OCI-LY7 (cell line): Measurements from ENCODE around the gene PCDHA10. TPM values are rescaled to one million over a fixed set of nuclear protein-coding genes. Genes with fewer than 3 reads are reported as not detected.

Experiments
- BruUV-seq: library from RNA; stranded (reverse); fragments of 400-500 nt; replicated peaks from 2 replicates; lab custom pipeline; 2021; lab: Mats Ljungman, UMichigan
- CTCF ChIA-PET: fragments of 300-600 bp; sonication (Branson Sonifier 250); formaldehyde crosslinking; loops from one replicate; lab custom pipeline; 2022; ENCODE audit warnings: antibody characterized with exemption; ENCODE audit not compliant: unreplicated experiment; lab: Charles Lee
- POLR2A ChIA-PET: fragments of 300-600 bp; sonication (Branson Sonifier 250); formaldehyde crosslinking; loops from one replicate; lab custom pipeline; 2022; ENCODE audit warnings: antibody characterized with exemption; lab: Charles Lee
- DNase-seq: peaks from one replicate; pipeline ENCODE4 v3.0.0-alpha.2; 2015; ENCODE audit warnings: low spot score
- H2AFZ ChIP-seq: fragments of 200-600 bp; sonication (generic), shearing (Covaris generic); 2 replicates; pipeline ENCODE4 v1.6.1; 2014; ENCODE audit warnings: mild to moderate bottlenecking, antibody characterized with exemption, low read length, moderate library complexity
- H3K27ac ChIP-seq: fragments of 200-600 bp; sonication (generic); 2 replicates; pipeline ENCODE4 v1.5.1; 2014; ENCODE audit warnings: mixed run types, low read depth, mild to moderate bottlenecking, moderate library complexity, low read length, inconsistent platforms; ENCODE audit not compliant: poor library complexity, severe bottlenecking
- H3K36me3 ChIP-seq: fragments of 200-600 bp; sonication (generic); 2 replicates; pipeline ENCODE4 v1.6.1; 2014; ENCODE audit warnings: mild to moderate bottlenecking, antibody characterized with exemption, low read length, moderate library complexity, mixed read lengths; ENCODE audit not compliant: insufficient read depth
- H3K4me1 ChIP-seq: fragments of 200-600 bp; sonication (generic); 2 replicates; pipeline ENCODE4 v1.5.1; 2014; ENCODE audit warnings: mild to moderate bottlenecking, low read length; ENCODE audit not compliant: insufficient read depth, poor library complexity, severe bottlenecking
- H3K4me2 ChIP-seq: fragments of 200-600 bp; sonication (generic); 2 replicates; pipeline ENCODE4 v1.6.1; 2014; ENCODE audit warnings: mild to moderate bottlenecking, low read length
- H3K4me3 ChIP-seq: fragments of 200-600 bp; sonication (generic); 2 replicates; pipeline ENCODE4 v1.5.1; 2014; ENCODE audit warnings: mild to moderate bottlenecking, low read depth, low read length; ENCODE audit not compliant: poor library complexity, severe bottlenecking
- H3K79me2 ChIP-seq: fragments of 200-600 bp; sonication (generic); 2 replicates; pipeline ENCODE4 v1.6.1; 2016; ENCODE audit warnings: low read depth, mild to moderate bottlenecking, low read length, moderate library complexity, mixed read lengths; ENCODE audit not compliant: insufficient read depth
- H3K9me2 ChIP-seq: fragments of 200-600 bp; sonication (generic); 2 replicates; pipeline ENCODE4 v1.6.1; 2016; ENCODE audit warnings: mild to moderate bottlenecking, low read length, mixed read lengths; ENCODE audit not compliant: insufficient read depth
- H3K9me3 ChIP-seq: fragments of 200-600 bp; sonication (generic); 2 replicates; pipeline ENCODE4 v1.6.1; 2014; ENCODE audit warnings: mild to moderate bottlenecking, mixed run types, low read length, mixed read lengths
- H4K20me1 ChIP-seq: fragments of 200-600 bp; sonication (generic); 2 replicates; pipeline ENCODE4 v1.6.1; 2014; ENCODE audit warnings: mild to moderate bottlenecking, antibody characterized with exemption, low read length, moderate library complexity, mixed read lengths; ENCODE audit not compliant: insufficient read depth
- CTCF ChIP-seq: fragments of 200-600 bp; sonication (generic); conservative IDR thresholded peaks from 2 replicates; pipeline ENCODE4 v1.5.1; 2014; ENCODE audit warnings: mild to moderate bottlenecking, antibody characterized with exemption, low read length, moderate library complexity, mixed read lengths
- EZH2phosphoT487 ChIP-seq: fragments of 200-600 bp; sonication (generic); IDR thresholded peaks from 2 replicates; pipeline ENCODE4 v1.6.1; 2018; ENCODE audit warnings: low read depth, borderline replicate concordance, mild to moderate bottlenecking, mixed run types, antibody characterized with exemption, low read length, moderate library complexity, mixed read lengths
- intact Hi-C: fragments of 100-400 bp; cut with micrococcal nuclease; formaldehyde crosslinking; loops from one replicate; pipeline ENCODE4 v1.10.0; 2022; ENCODE audit not compliant: unreplicated experiment
- total RNA-seq, 2 experiments: library from RNA; depleted of rRNA in 1 of 2; stranded (reverse); fragments of >200 nt in 1 of 2; shearing (Covaris generic) in 1 of 2; gene quantifications; 2 replicates each; pipeline ENCODE4 v1.2.3, GENCODE V29; 2014 to 2022

The PCDHA10 gene
- total RNA-seq, 2 experiments from 2014 or later, result not detected

DNA sequence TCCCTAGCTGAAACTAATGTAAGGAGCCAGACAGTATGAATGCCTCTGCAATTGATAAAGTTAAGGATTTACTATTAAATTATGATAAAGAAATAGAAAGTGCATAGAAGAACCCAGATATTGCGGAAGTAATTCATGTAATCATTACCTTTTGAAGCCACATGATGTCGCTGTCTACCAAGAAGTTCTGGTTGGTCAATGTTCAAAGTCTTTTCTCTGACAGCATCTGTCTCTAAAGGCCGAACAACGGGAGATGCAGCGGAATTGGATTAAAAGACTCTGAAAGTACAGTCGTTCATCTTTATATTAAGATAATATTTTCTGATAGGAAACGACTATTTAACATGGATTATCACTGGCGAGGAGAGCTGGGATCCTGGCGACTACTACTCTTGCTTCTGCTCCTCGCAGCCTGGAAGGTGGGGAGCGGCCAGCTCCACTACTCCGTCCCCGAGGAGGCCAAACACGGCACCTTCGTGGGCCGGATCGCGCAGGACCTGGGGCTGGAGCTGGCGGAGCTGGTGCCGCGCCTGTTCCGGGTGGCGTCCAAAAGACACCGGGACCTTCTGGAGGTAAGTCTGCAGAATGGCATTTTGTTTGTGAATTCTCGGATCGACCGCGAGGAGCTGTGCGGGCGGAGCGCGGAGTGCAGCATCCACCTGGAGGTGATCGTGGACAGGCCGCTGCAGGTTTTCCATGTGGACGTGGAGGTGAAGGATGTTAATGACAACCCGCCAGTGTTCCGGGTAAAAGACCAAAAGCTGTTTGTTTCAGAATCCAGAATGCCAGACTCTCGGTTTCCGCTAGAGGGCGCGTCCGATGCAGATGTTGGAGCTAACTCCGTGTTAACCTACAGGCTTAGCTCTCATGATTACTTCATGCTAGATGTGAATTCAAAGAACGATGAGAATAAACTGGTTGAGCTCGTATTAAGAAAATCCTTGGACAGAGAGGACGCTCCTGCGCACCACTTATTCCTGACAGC lies 14.4 kb upstream of the PCDHA10 start, which contains the start of gene PCDHA8:
TSS of gene PCDHA8 (plus strand) at position 210 of the 985 bp plus-strand sequence. CDS start at position 345, 135 bp downstream.
- no peak within 1 kb of the TSS for H3K4me2 ChIP-seq
- intact Hi-C loops, result loop anchor here (1.0 kb wide), 1 partner anchor 200 kb away; no protein-coding TSS in a partner anchor
- no peak within 1 kb of the TSS for H2AFZ ChIP-seq
- H3K9me3 ChIP-seq, result no peaks in the 10 kb centered on the region
- no peaks in the 10 kb centered on the region for H3K4me1 ChIP-seq
- H3K79me2 ChIP-seq, result no peaks in the 10 kb centered on the region
- H3K4me3 ChIP-seq, result no peak within 1 kb of the TSS
- H3K9me2 ChIP-seq, result no peaks in the 10 kb centered on the region
- ChIA-PET CTCF (no interaction called here), POLR2A (no interaction called here)
- H4K20me1 ChIP-seq, result no peaks in the 10 kb centered on the region
- H3K36me3 ChIP-seq, result no peaks in the 10 kb centered on the region
- no TSS peak for BruUV-seq
- TF ChIP-seq EZH2phosphoT487 (no peak), CTCF (peak; percentile 77)
- no peak within 1 kb of the TSS for H3K27ac ChIP-seq
- DNase-seq, result peak; percentile 35

DNA sequence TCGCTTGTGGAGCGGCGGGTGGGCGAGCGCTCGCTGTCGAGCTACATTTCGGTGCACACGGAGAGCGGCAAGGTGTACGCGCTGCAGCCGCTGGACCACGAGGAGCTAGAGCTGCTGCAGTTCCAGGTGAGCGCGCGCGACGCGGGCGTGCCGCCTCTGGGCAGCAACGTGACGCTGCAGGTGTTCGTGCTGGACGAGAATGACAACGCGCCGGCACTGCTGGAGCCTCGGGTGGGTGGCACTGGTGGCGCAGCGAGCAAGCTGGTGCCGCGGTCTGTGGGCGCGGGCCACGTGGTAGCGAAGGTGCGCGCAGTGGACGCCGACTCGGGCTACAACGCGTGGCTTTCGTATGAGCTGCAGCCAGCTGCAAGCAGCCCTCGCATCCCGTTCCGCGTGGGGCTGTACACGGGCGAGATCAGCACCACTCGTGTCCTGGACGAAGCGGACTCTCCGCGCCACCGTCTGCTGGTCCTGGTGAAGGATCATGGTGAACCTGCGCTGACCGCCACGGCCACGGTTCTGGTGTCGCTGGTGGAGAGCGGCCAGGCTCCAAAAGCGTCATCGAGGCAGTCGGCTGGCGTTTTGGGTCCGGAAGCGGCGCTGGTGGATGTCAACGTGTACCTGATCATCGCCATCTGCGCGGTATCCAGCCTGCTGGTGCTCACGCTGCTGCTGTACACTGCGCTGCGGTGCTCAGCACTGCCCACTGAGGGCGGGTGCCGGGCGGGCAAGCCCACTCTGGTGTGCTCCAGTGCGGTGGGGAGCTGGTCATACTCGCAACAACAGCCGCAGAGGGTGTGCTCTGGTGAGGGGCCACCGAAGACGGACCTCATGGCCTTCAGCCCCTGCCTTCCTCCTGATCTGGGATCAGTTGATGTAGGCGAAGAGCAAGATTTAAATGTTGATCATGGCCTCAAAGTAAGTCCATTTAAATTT lies 12.6 kb upstream of the PCDHA10 start:
- H3K36me3 ChIP-seq, result no peaks in the 10 kb centered on the region
- H3K9me2 ChIP-seq, result no peaks in the 10 kb centered on the region
- TF ChIP-seq EZH2phosphoT487 (no peak), CTCF (no peak)
- BruUV-seq, result no TSS peak
- ChIA-PET POLR2A (no interaction called here), CTCF (no interaction called here)
- no peaks in the 10 kb centered on the region for H3K79me2 ChIP-seq
- intact Hi-C loops, result no loop called here
- no peaks in the 10 kb centered on the region for H3K4me1 ChIP-seq
- no peaks in the 10 kb centered on the region for H4K20me1 ChIP-seq
- H3K4me3 ChIP-seq, result no peak overlapping the region
- no peak for DNase-seq
- H3K27ac ChIP-seq, result no peak overlapping the region
- H3K4me2 ChIP-seq, result no peak overlapping the region
- no peaks in the 10 kb centered on the region for H3K9me3 ChIP-seq
- H2AFZ ChIP-seq, result no peak overlapping the region
